ENCODE results near the gene WASHC3.

The WASHC3 gene

GRCh38 chr12:102016472-102016871 is 45.3 kb downstream of the WASHC3 start:
- Histone ChIP-seq H3K9ac (ENCODE audit: low read depth, low read length, poor library complexity) (no peak overlapping the region), H4K91ac (ENCODE audit: low read depth, low read length, poor library complexity) (no peak overlapping the region), H2BK12ac (ENCODE audit: low read length) (no peak overlapping the region), H3K4me2 (ENCODE audit: insufficient read depth, low read length, poor library complexity, severe bottlenecking) (no peak overlapping the region), H3K4me1 (ENCODE audit: control insufficient read depth in 2 of 2, insufficient read depth in 1 of 2, low read depth in 1 of 2, low read length in 2 of 2) (no peaks in the 10 kb centered on the region), H2BK5ac (ENCODE audit: low read length) (no peak overlapping the region), H3K23ac (ENCODE audit: low read depth, low read length, poor library complexity) (no peak overlapping the region), H3K27ac (replicated peaks; ENCODE audit: low read length) (no peak overlapping the region), H2AFZ (ENCODE audit: low read length) (no peak overlapping the region), H3K36me3 (replicated peaks in 1 of 2; ENCODE audit: control insufficient read depth in 2 of 2, insufficient read depth in 2 of 2, low read length in 2 of 2) (no peaks in the 10 kb centered on the region), H3K9me3 (replicated peaks in 1 of 2; ENCODE audit: control insufficient read depth in 2 of 2, insufficient read depth in 1 of 2, low read depth in 1 of 2, low read length in 2 of 2) (no peaks in the 10 kb centered on the region), H3K14ac (ENCODE audit: low read length) (no peak overlapping the region), H2BK15ac (ENCODE audit: low read length) (no peak overlapping the region), H3K79me1 (ENCODE audit: low read depth, low read length) (no peaks in the 10 kb centered on the region), H3K4ac (ENCODE audit: low read length) (no peak overlapping the region), H3K4me3 (ENCODE audit: low read length in 2 of 2) (no peak overlapping the region), H3K27me3 (ENCODE audit: control insufficient read depth in 3 of 3, insufficient read depth in 3 of 3, low read depth in 1 of 3, low read length in 3 of 3) (no peaks in the 10 kb centered on the region), H3K18ac (ENCODE audit: low read length) (no peak overlapping the region), H4K8ac (ENCODE audit: low read depth, low read length) (no peak overlapping the region), H2BK120ac (ENCODE audit: low read depth, low read length) (no peak overlapping the region), H2AK5ac (ENCODE audit: low read depth, low read length) (no peak overlapping the region)
- WGBS, 2 donors (ENCODE audit: extremely low coverage in 2 of 2, insufficient read length in 2 of 2, insufficient replicate concordance in 1 of 2), result no CpG with 5 or more reads among the region's 1 CpG
- no peak for DNase-seq (ENCODE audit: low spot score)

GRCh38 chr12:102010265-102010994 is 51.4 kb downstream of the WASHC3 start:
- no peak overlapping the region for H3K4me3 ChIP-seq (ENCODE audit: low read length in 2 of 2)
- H4K8ac ChIP-seq (ENCODE audit: low read depth, low read length), result no peak overlapping the region
- no peak overlapping the region for H2AK5ac ChIP-seq (ENCODE audit: low read depth, low read length)
- H3K27me3 ChIP-seq (ENCODE audit: control insufficient read depth in 3 of 3, insufficient read depth in 3 of 3, low read depth in 1 of 3, low read length in 3 of 3), result no peaks in the 10 kb centered on the region
- H3K18ac ChIP-seq (ENCODE audit: low read length), result no peak overlapping the region
- DNase-seq (ENCODE audit: low spot score), result no peak
- no peak overlapping the region for H3K14ac ChIP-seq (ENCODE audit: low read length)
- H3K4me2 ChIP-seq (ENCODE audit: insufficient read depth, low read length, poor library complexity, severe bottlenecking), result no peak overlapping the region
- no peak overlapping the region for H2BK12ac ChIP-seq (ENCODE audit: low read length)
- no peak overlapping the region for H3K27ac ChIP-seq (replicated peaks; ENCODE audit: low read length)
- no peak overlapping the region for H2BK15ac ChIP-seq (ENCODE audit: low read length)
- no peaks in the 10 kb centered on the region for H3K4me1 ChIP-seq (ENCODE audit: control insufficient read depth in 2 of 2, insufficient read depth in 1 of 2, low read depth in 1 of 2, low read length in 2 of 2)
- H2AFZ ChIP-seq (ENCODE audit: low read length), result no peak overlapping the region
- H2BK120ac ChIP-seq (ENCODE audit: low read depth, low read length), result no peak overlapping the region
- WGBS, 2 donors (ENCODE audit: extremely low coverage in 2 of 2, insufficient read length in 2 of 2, insufficient replicate concordance in 1 of 2), result no CpG with 5 or more reads among the region's 8 CpGs
- no peak overlapping the region for H3K9ac ChIP-seq (ENCODE audit: low read depth, low read length, poor library complexity)
- H3K23ac ChIP-seq (ENCODE audit: low read depth, low read length, poor library complexity), result no peak overlapping the region
- no peak overlapping the region for H3K4ac ChIP-seq (ENCODE audit: low read length)
- H3K79me1 ChIP-seq (ENCODE audit: low read depth, low read length), result no peaks in the 10 kb centered on the region
- no peaks in the 10 kb centered on the region for H3K9me3 ChIP-seq (replicated peaks in 1 of 2; ENCODE audit: control insufficient read depth in 2 of 2, insufficient read depth in 1 of 2, low read depth in 1 of 2, low read length in 2 of 2)
- no peak overlapping the region for H4K91ac ChIP-seq (ENCODE audit: low read depth, low read length, poor library complexity)
- H2BK5ac ChIP-seq (ENCODE audit: low read length), result no peak overlapping the region
- no peaks in the 10 kb centered on the region for H3K36me3 ChIP-seq (replicated peaks in 1 of 2; ENCODE audit: control insufficient read depth in 2 of 2, insufficient read depth in 2 of 2, low read length in 2 of 2)

- no peak overlapping the region for H4K8ac ChIP-seq (ENCODE audit: low read depth, low read length)
- H3K23ac ChIP-seq (ENCODE audit: low read depth, low read length, poor library complexity), result no peak overlapping the region
- H3K14ac ChIP-seq (ENCODE audit: low read length), result no peak overlapping the region
- no peaks in the 10 kb centered on the region for H3K4me1 ChIP-seq (ENCODE audit: control insufficient read depth in 2 of 2, insufficient read depth in 1 of 2, low read depth in 1 of 2, low read length in 2 of 2)
- H2BK12ac ChIP-seq (ENCODE audit: low read length), result no peak overlapping the region
- no peak overlapping the region for H2BK5ac ChIP-seq (ENCODE audit: low read length)
- no peak overlapping the region for H3K18ac ChIP-seq (ENCODE audit: low read length)
- WGBS, 2 donors (ENCODE audit: extremely low coverage in 2 of 2, insufficient read length in 2 of 2, insufficient replicate concordance in 1 of 2), result no CpG with 5 or more reads among the region's 3 CpGs
- H2BK15ac ChIP-seq (ENCODE audit: low read length), result no peak overlapping the region
- H3K4me2 ChIP-seq (ENCODE audit: insufficient read depth, low read length, poor library complexity, severe bottlenecking), result no peak overlapping the region
- H2AFZ ChIP-seq (ENCODE audit: low read length), result no peak overlapping the region
- no peaks in the 10 kb centered on the region for H3K27me3 ChIP-seq (ENCODE audit: control insufficient read depth in 3 of 3, insufficient read depth in 3 of 3, low read depth in 1 of 3, low read length in 3 of 3)
- H2BK120ac ChIP-seq (ENCODE audit: low read depth, low read length), result no peak overlapping the region
- H3K79me1 ChIP-seq (ENCODE audit: low read depth, low read length), result no peaks in the 10 kb centered on the region
- no peak overlapping the region for H2AK5ac ChIP-seq (ENCODE audit: low read depth, low read length)
- no peak overlapping the region for H3K27ac ChIP-seq (replicated peaks; ENCODE audit: low read length)
- DNase-seq (ENCODE audit: low spot score), result no peak
- no peak overlapping the region for H3K4ac ChIP-seq (ENCODE audit: low read length)
- H3K36me3 ChIP-seq (replicated peaks in 1 of 2; ENCODE audit: control insufficient read depth in 2 of 2, insufficient read depth in 2 of 2, low read length in 2 of 2), result no peaks in the 10 kb centered on the region
- H3K4me3 ChIP-seq (ENCODE audit: low read length in 2 of 2), result no peak overlapping the region
- H4K91ac ChIP-seq (ENCODE audit: low read depth, low read length, poor library complexity), result no peak overlapping the region
- H3K9me3 ChIP-seq (replicated peaks in 1 of 2; ENCODE audit: control insufficient read depth in 2 of 2, insufficient read depth in 1 of 2, low read depth in 1 of 2, low read length in 2 of 2), result no peaks in the 10 kb centered on the region
- H3K9ac ChIP-seq (ENCODE audit: low read depth, low read length, poor library complexity), result no peak overlapping the region
These were observed 52.0 kb downstream of the WASHC3 start for GRCh38 chr12:102009796-102010195.

GRCh38 chr12:102008615-102009126 is 53.1 kb downstream of the WASHC3 start:
- no peak overlapping the region for H3K4me3 ChIP-seq (ENCODE audit: low read length in 2 of 2)
- no peaks in the 10 kb centered on the region for H3K79me1 ChIP-seq (ENCODE audit: low read depth, low read length)
- H3K4me2 ChIP-seq (ENCODE audit: insufficient read depth, low read length, poor library complexity, severe bottlenecking), result no peak overlapping the region
- H3K4me1 ChIP-seq (ENCODE audit: control insufficient read depth in 2 of 2, insufficient read depth in 1 of 2, low read depth in 1 of 2, low read length in 2 of 2), result no peaks in the 10 kb centered on the region
- H2BK12ac ChIP-seq (ENCODE audit: low read length), result no peak overlapping the region
- H4K91ac ChIP-seq (ENCODE audit: low read depth, low read length, poor library complexity), result no peak overlapping the region
- no peak overlapping the region for H3K4ac ChIP-seq (ENCODE audit: low read length)
- H3K18ac ChIP-seq (ENCODE audit: low read length), result no peak overlapping the region
- H3K9me3 ChIP-seq (replicated peaks in 1 of 2; ENCODE audit: control insufficient read depth in 2 of 2, insufficient read depth in 1 of 2, low read depth in 1 of 2, low read length in 2 of 2), result no peaks in the 10 kb centered on the region
- no peak overlapping the region for H3K14ac ChIP-seq (ENCODE audit: low read length)
- no peak overlapping the region for H2AFZ ChIP-seq (ENCODE audit: low read length)
- no CpG with 5 or more reads among the region's 1 CpG for WGBS, 2 donors (ENCODE audit: extremely low coverage in 2 of 2, insufficient read length in 2 of 2, insufficient replicate concordance in 1 of 2)
- H2BK5ac ChIP-seq (ENCODE audit: low read length), result no peak overlapping the region
- H3K23ac ChIP-seq (ENCODE audit: low read depth, low read length, poor library complexity), result no peak overlapping the region
- H2BK15ac ChIP-seq (ENCODE audit: low read length), result no peak overlapping the region
- no peak overlapping the region for H2BK120ac ChIP-seq (ENCODE audit: low read depth, low read length)
- H3K27ac ChIP-seq (replicated peaks; ENCODE audit: low read length), result no peak overlapping the region
- no peaks in the 10 kb centered on the region for H3K36me3 ChIP-seq (replicated peaks in 1 of 2; ENCODE audit: control insufficient read depth in 2 of 2, insufficient read depth in 2 of 2, low read length in 2 of 2)
- H2AK5ac ChIP-seq (ENCODE audit: low read depth, low read length), result no peak overlapping the region
- no peaks in the 10 kb centered on the region for H3K27me3 ChIP-seq (ENCODE audit: control insufficient read depth in 3 of 3, insufficient read depth in 3 of 3, low read depth in 1 of 3, low read length in 3 of 3)
- no peak overlapping the region for H4K8ac ChIP-seq (ENCODE audit: low read depth, low read length)
- no peak for DNase-seq (ENCODE audit: low spot score)
- H3K9ac ChIP-seq (ENCODE audit: low read depth, low read length, poor library complexity), result no peak overlapping the region
